Stimulated activated CD8-positive, alpha-beta memory T cell treated with anti-CD3 and anti-CD28 coated beads, Interleukin-15, amount 100 ng/mL, for 1 hour (primary cell): Measurements from ENCODE around the gene COX17.

Experiments
- DNase-seq: peaks from one replicate; pipeline ENCODE4 v3.0.0-alpha.2; 2020; ENCODE audit warnings: low read depth

Gene COX17

GRCh38 chr3:119673875-119674274 lies 3.3 kb downstream of the COX17 start:
- no peak for DNase-seq

- DNase-seq = no peak
These were observed 4.4 kb downstream of the COX17 start for GRCh38 chr3:119672776-119673175.

- no peak for DNase-seq
These were observed 7.2 kb downstream of the COX17 start for GRCh38 chr3:119669906-119670570.

GRCh38 chr3:119665954-119666559 lies 11.1 kb downstream of the COX17 start:
- DNase-seq = no peak

- no peak for DNase-seq
These were observed 12.3 kb downstream of the COX17 start for GRCh38 chr3:119664850-119665379.

- no peak for DNase-seq
These were observed 12.8 kb downstream of the COX17 start for GRCh38 chr3:119664370-119664769.

- no peak for DNase-seq
These were observed 13.3 kb downstream of the COX17 start for GRCh38 chr3:119663885-119664284.

- no peak for DNase-seq
These were observed 14.4 kb downstream of the COX17 start for GRCh38 chr3:119662604-119663373.

- DNase-seq = no peak
These were observed 16.4 kb downstream of the COX17 start, which contains the start of gene POPDC2 for GRCh38 chr3:119660474-119661440. POPDC2 (minus strand) TSS chr3:119660589; CDS start chr3:119660423, 166 bp downstream.

GRCh38 chr3:119659606-119660291 lies 17.5 kb downstream of the COX17 start:
- no peak for DNase-seq

GRCh38 chr3:119658994-119659393 lies 18.2 kb downstream of the COX17 start:
- DNase-seq = no peak

GRCh38 chr3:119657887-119658702 lies 19.1 kb downstream of the COX17 start:
- no peak for DNase-seq

- DNase-seq = no peak
These were observed 23.3 kb downstream of the COX17 start for GRCh38 chr3:119653876-119654275.

- DNase-seq = no peak
These were observed 24.7 kb downstream of the COX17 start for GRCh38 chr3:119652306-119653033.

GRCh38 chr3:119649761-119650160 lies 27.4 kb downstream of the COX17 start:
- no peak for DNase-seq

- no peak for DNase-seq
These were observed 29.2 kb downstream of the COX17 start for GRCh38 chr3:119647843-119648575.

GRCh38 chr3:119647171-119647570 lies 30.0 kb downstream of the COX17 start:
- no peak for DNase-seq

GRCh38 chr3:119645813-119646212 lies 31.4 kb downstream of the COX17 start:
- DNase-seq = no peak

- DNase-seq = no peak
These were observed 32.7 kb downstream of the COX17 start for GRCh38 chr3:119644481-119644880.
